HEK293 (cell line): ENCODE results near the gene SNRNP40.
A peak's percentile ranks its signal among the peaks of the same experiment; 100 is the strongest.
"Not testable (repeated sequence)": the region's sequence is repeated elsewhere in the genome, so short reads cannot be mapped to it uniquely, and the experiment has no call there.

Experiments
- CTCF ChIA-PET: fragments of 350-600 bp; formaldehyde crosslinking; extraction: SDS; loops from one replicate; lab custom pipeline; 2021; ENCODE audit warnings: antibody characterized with exemption; lab: Yijun Ruan, JAX
- POLR2A ChIA-PET: fragments of 300-600 bp; formaldehyde crosslinking; extraction: SDS; loops from one replicate; lab custom pipeline; 2020; ENCODE audit warnings: antibody characterized with exemption, inconsistent platforms; lab: Yijun Ruan, JAX
- H3K27ac ChIP-seq: fragments of 200-500 bp; sonication (Bioruptor generic); 2 replicates; pipeline ENCODE4 v1.5.1; 2014; ENCODE audit warnings: low read depth, low read length, control low read depth, inconsistent platforms; ENCODE audit errors: extremely low read depth
- H3K36me3 ChIP-seq, 2 experiments: fragments of 200-500 bp in 1 of 2; sonication (Bioruptor generic) in 1 of 2; 1 replicate in 1 of 2; 2 replicates in 1 of 2; pipeline ENCODE4 v1.5.1; 2014 to 2017; ENCODE audit warnings: inconsistent platforms in 2 of 2, low read length in 2 of 2; ENCODE audit not compliant: control insufficient read depth in 2 of 2, insufficient read depth in 1 of 2
- H3K4me1 ChIP-seq: fragments of 200-500 bp; sonication (Bioruptor generic); 2 replicates; pipeline ENCODE4 v1.5.1; 2014; ENCODE audit warnings: mild to moderate bottlenecking, low read length, inconsistent platforms; ENCODE audit not compliant: control insufficient read depth, insufficient read depth
- H3K4me3 ChIP-seq: 2 replicates; pipeline ENCODE4 v1.5.1; 2011; ENCODE audit warnings: low read depth, mild to moderate bottlenecking, control low read depth, low read length, moderate library complexity
- H3K9me3 ChIP-seq: fragments of 200-500 bp; sonication (Bioruptor generic); 2 replicates; pipeline ENCODE4 v1.5.1; 2014; ENCODE audit warnings: low read depth, low read length, inconsistent platforms; ENCODE audit not compliant: control insufficient read depth, insufficient read depth
- GLIS1 ChIP-seq: fragments of 450-650 bp; formaldehyde crosslinking; IDR thresholded peaks from 2 replicates; pipeline ENCODE4 v1.5.1; 2016; ENCODE audit warnings: missing biosample characterization, missing genetic modification characterization
- KLF7 ChIP-seq: fragments of 450-650 bp; formaldehyde crosslinking; IDR thresholded peaks from 2 replicates; pipeline ENCODE4 v1.5.1; 2016; ENCODE audit warnings: missing biosample characterization, missing genetic modification characterization, borderline replicate concordance
- MZF1 ChIP-seq: fragments of 450-650 bp; formaldehyde crosslinking; IDR thresholded peaks from 2 replicates; pipeline ENCODE4 v1.5.1; 2017; ENCODE audit warnings: missing biosample characterization, missing genetic modification characterization, borderline replicate concordance
- PRDM1 ChIP-seq: fragments of 450-650 bp; formaldehyde crosslinking; IDR thresholded peaks from 2 replicates; pipeline ENCODE4; 2016; ENCODE audit warnings: missing biosample characterization, missing genetic modification characterization
- ZBTB17 ChIP-seq: fragments of 450-650 bp; formaldehyde crosslinking; IDR thresholded peaks from 2 replicates; pipeline ENCODE4 v1.5.1; 2016; ENCODE audit warnings: missing biosample characterization, missing genetic modification characterization
- ZBTB26 ChIP-seq: fragments of 450-650 bp; formaldehyde crosslinking; optimal IDR thresholded peaks from 2 replicates; pipeline ENCODE3; 2016; ENCODE audit warnings: missing biosample characterization, mild to moderate bottlenecking, missing genetic modification characterization
- ZBTB7A ChIP-seq: fragments of 450-650 bp; formaldehyde crosslinking; IDR thresholded peaks from 2 replicates; pipeline ENCODE4 v1.5.1; 2016; ENCODE audit warnings: low read depth, missing biosample characterization, missing genetic modification characterization
- ZBTB8A ChIP-seq: fragments of 450-650 bp; formaldehyde crosslinking; IDR thresholded peaks from 2 replicates; pipeline ENCODE4 v1.5.1; 2016; ENCODE audit warnings: missing biosample characterization, missing genetic modification characterization
- ZNF121 ChIP-seq: fragments of 450-650 bp; formaldehyde crosslinking; IDR thresholded peaks from 2 replicates; pipeline ENCODE4 v1.5.1; 2016; ENCODE audit warnings: missing biosample characterization, missing genetic modification characterization
- ZNF214 ChIP-seq: fragments of 450-650 bp; formaldehyde crosslinking; IDR thresholded peaks from 2 replicates; pipeline ENCODE4 v1.5.1; 2017; ENCODE audit warnings: missing biosample characterization, mild to moderate bottlenecking, missing genetic modification characterization, borderline replicate concordance
- ZNF221 ChIP-seq: fragments of 450-650 bp; formaldehyde crosslinking; IDR thresholded peaks from 2 replicates; pipeline ENCODE4 v1.5.1; 2017; ENCODE audit warnings: missing biosample characterization, missing genetic modification characterization, borderline replicate concordance
- ZNF335 ChIP-seq: fragments of 450-650 bp; formaldehyde crosslinking; conservative IDR thresholded peaks from 2 replicates; pipeline ENCODE4 v1.5.1; 2016; ENCODE audit warnings: missing biosample characterization, missing genetic modification characterization
- ZNF350 ChIP-seq: fragments of 450-650 bp; formaldehyde crosslinking; IDR thresholded peaks from 2 replicates; pipeline ENCODE4 v1.5.0; 2017; ENCODE audit warnings: missing biosample characterization, mild to moderate bottlenecking, missing genetic modification characterization
- ZNF394 ChIP-seq: fragments of 450-650 bp; formaldehyde crosslinking; IDR thresholded peaks from 2 replicates; pipeline ENCODE4 v1.5.1; 2016; ENCODE audit warnings: missing biosample characterization, missing genetic modification characterization, mild to moderate bottlenecking, moderate library complexity, borderline replicate concordance
- ZNF404 ChIP-seq: fragments of 450-650 bp; formaldehyde crosslinking; IDR thresholded peaks from 2 replicates; pipeline ENCODE4 v1.5.1; 2017; ENCODE audit warnings: missing biosample characterization, missing genetic modification characterization
- ZNF433 ChIP-seq: fragments of 450-650 bp; formaldehyde crosslinking; IDR thresholded peaks from 2 replicates; pipeline ENCODE4 v1.5.1; 2016; ENCODE audit warnings: missing biosample characterization, missing genetic modification characterization, low read depth
- ZNF521 ChIP-seq: fragments of 450-650 bp; formaldehyde crosslinking; IDR thresholded peaks from 2 replicates; pipeline ENCODE4 v1.5.1; 2017; ENCODE audit warnings: missing biosample characterization, mild to moderate bottlenecking, missing genetic modification characterization
- ZNF549 ChIP-seq: fragments of 450-650 bp; IDR thresholded peaks from 2 replicates; pipeline ENCODE4 v1.5.1; 2018; ENCODE audit warnings: missing biosample characterization, missing genetic modification characterization, mild to moderate bottlenecking, inconsistent platforms, moderate library complexity
- ZNF610 ChIP-seq: fragments of 450-650 bp; formaldehyde crosslinking; IDR thresholded peaks from 2 replicates; pipeline ENCODE4 v1.5.1; 2016; ENCODE audit warnings: missing biosample characterization, missing genetic modification characterization, borderline replicate concordance
- ZNF623 ChIP-seq: fragments of 450-650 bp; formaldehyde crosslinking; IDR thresholded peaks from 2 replicates; pipeline ENCODE4 v1.5.1; 2016; ENCODE audit warnings: missing biosample characterization, missing genetic modification characterization
- ZNF791 ChIP-seq: fragments of 450-650 bp; formaldehyde crosslinking; IDR thresholded peaks from 2 replicates; pipeline ENCODE4 v1.5.1; 2016; ENCODE audit warnings: missing biosample characterization, missing genetic modification characterization
- ZNF792 ChIP-seq: fragments of 450-650 bp; formaldehyde crosslinking; IDR thresholded peaks from 2 replicates; pipeline ENCODE4 v1.5.1; 2016; ENCODE audit warnings: missing biosample characterization, missing genetic modification characterization
- ZSCAN23 ChIP-seq: fragments of 450-650 bp; formaldehyde crosslinking; IDR thresholded peaks from 2 replicates; pipeline ENCODE4 v1.5.1; 2016; ENCODE audit warnings: missing biosample characterization, missing genetic modification characterization
- ZXDB ChIP-seq: fragments of 450-650 bp; formaldehyde crosslinking; IDR thresholded peaks from 2 replicates; pipeline ENCODE4 v1.5.1; 2016; ENCODE audit warnings: missing biosample characterization, missing genetic modification characterization
- TF ChIP-seq, protein P1 (sequence below): fragments of 450-650 bp; formaldehyde crosslinking; IDR thresholded peaks from 2 replicates; pipeline ENCODE4 v1.5.1; 2016; ENCODE audit warnings: missing biosample characterization, missing genetic modification characterization
- TF ChIP-seq, protein P2 (sequence below): fragments of 450-650 bp; formaldehyde crosslinking; IDR thresholded peaks from 2 replicates; pipeline ENCODE4 v1.5.1; 2017; ENCODE audit warnings: missing biosample characterization, missing genetic modification characterization
- TF ChIP-seq, protein P3 (sequence below): fragments of 450-650 bp; formaldehyde crosslinking; IDR thresholded peaks from 2 replicates; pipeline ENCODE4 v1.5.1; 2016; ENCODE audit warnings: missing biosample characterization, missing genetic modification characterization

The SNRNP40 gene

DNA sequence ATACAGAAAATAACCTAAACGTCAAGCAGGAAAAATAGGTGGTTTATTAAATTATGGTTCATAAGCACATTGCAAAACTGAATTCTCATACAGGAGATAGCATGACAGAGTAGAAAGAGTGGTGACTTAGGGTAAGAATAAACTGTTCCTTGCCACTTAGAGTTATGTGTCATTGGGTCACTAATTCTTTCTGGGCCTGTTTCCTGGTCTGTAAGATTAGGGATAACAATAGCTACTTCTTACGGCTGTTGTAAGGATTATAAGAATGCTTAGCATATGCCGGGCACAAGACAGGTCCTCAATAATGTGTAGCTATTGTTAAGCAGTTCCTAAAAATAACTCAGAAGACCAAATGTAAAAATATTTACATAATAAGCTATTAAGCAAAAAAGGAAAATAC, 24.2 kb downstream of the SNRNP40 start (continued):
- TF ChIP-seq ZBTB26 (tag by site-specific recombination) = no peak
- TF ChIP-seq ZXDB (tag by site-specific recombination) = no peak

DNA sequence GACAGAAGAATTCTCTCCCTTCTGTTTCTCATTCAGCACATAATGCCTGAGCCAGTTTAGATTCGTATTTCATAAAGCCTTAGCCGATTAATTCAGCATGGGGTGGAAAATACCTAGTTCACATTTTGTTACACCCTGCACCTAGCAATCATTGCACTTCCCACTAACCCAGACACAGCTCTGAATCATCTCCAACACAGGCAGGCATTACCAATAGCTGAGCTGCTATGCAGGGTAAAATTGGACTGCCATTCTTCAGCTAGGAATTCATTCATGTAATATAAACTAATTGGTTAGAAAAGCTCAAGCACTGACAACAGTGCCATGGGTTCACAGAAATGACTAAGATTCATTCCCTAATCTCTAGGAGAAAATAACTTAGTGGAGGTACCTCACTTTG, 30.0 kb downstream of the SNRNP40 start:
- ChIA-PET POLR2A (no interaction called here), CTCF (no interaction called here)
- H3K27ac ChIP-seq = no peak overlapping the region
- no peaks in the 10 kb centered on the region for H3K9me3 ChIP-seq
- TF ChIP-seq, protein P1, sequence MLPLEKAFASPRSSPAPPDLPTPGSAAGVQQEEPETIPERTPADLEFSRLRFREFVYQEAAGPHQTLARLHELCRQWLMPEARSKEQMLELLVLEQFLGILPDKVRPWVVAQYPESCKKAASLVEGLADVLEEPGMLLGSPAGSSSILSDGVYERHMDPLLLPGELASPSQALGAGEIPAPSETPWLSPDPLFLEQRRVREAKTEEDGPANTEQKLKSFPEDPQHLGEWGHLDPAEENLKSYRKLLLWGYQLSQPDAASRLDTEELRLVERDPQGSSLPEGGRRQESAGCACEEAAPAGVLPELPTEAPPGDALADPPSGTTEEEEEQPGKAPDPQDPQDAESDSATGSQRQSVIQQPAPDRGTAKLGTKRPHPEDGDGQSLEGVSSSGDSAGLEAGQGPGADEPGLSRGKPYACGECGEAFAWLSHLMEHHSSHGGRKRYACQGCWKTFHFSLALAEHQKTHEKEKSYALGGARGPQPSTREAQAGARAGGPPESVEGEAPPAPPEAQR = no peak
- peak; percentile 46 for TF ChIP-seq ZBTB17 (tag by site-specific recombination)
- TF ChIP-seq MZF1 (tag by site-specific recombination) = no peak
- no peak for TF ChIP-seq ZNF335 (tag by site-specific recombination)
- H3K4me1 ChIP-seq = no peaks in the 10 kb centered on the region
- peaks cover 59 to 91% of the 10 kb centered on the region in 2 experiments for H3K36me3 ChIP-seq
- no peak overlapping the region for H3K4me3 ChIP-seq

- H3K9me3 ChIP-seq = no peaks in the 10 kb centered on the region
- TF ChIP-seq ZNF121 (tag by site-specific recombination) = peak; percentile 65; the same call in 1 of the 2 replicates
- TF ChIP-seq ZNF521 (tag by site-specific recombination) = no peak
- ChIA-PET CTCF (interaction anchor here (1.1 to 1.7 kb wide), 3 partner anchors 8 to 81 kb away, joined by 3 to 8 read pairs (median 4); no protein-coding TSS in a partner anchor), POLR2A (no interaction called here)
- H3K36me3 ChIP-seq = peaks cover 46 to 88% of the 10 kb centered on the region in 2 experiments
- H3K27ac ChIP-seq = no peak overlapping the region
- H3K4me3 ChIP-seq = no peak overlapping the region
- H3K4me1 ChIP-seq = no peaks in the 10 kb centered on the region
Measured at GRCh38 chr1:31264790-31265386, 31.7 kb downstream of the SNRNP40 start.

DNA sequence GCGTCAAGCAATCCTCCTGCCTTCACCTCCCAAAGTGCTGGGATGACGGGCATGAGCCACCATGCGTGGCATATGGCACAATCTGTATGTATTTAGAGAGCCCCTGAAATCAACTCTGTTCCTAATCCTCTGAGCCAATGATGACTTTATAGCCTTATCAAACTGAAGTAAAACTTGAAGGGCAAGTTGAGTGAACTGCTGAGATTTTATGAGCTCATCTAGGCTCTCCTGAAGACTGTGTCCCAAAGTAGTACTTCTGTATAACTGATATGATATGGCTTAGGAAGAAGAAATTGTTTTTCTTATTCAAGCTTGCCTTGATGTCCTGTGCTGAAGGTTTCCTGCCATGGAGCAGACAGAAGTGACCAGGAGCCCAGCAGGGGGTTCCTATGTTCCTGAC, 33.2 kb downstream of the SNRNP40 start:
- Histone ChIP-seq H3K4me3 (no peak overlapping the region), H3K36me3 (peaks cover 43 to 88% of the 10 kb centered on the region in 2 experiments)
- POLR2A ChIA-PET = no interaction called here

GRCh38 chr1:31262393-31262792, 34.2 kb downstream of the SNRNP40 start:
- POLR2A ChIA-PET = not testable (repeated sequence)
- H3K36me3 ChIP-seq = peaks cover 38 to 88% of the 10 kb centered on the region in 2 experiments

More for the DNA sequence above, 33.2 kb downstream of the SNRNP40 start:
- no peaks in the 10 kb centered on the region for H3K4me1 ChIP-seq
- CTCF ChIA-PET = interaction anchor here (0.5 to 1.7 kb wide), 7 partner anchors 10 to 846 kb away, joined by 3 to 8 read pairs (median 3); no protein-coding TSS in a partner anchor
- no peaks in the 10 kb centered on the region for H3K9me3 ChIP-seq
- no peak for TF ChIP-seq ZSCAN23 (tag by site-specific recombination)
- no peak for TF ChIP-seq ZNF394 (tag by site-specific recombination)
- TF ChIP-seq PRDM1 (tag by site-specific recombination) = no peak
- TF ChIP-seq, protein P2, sequence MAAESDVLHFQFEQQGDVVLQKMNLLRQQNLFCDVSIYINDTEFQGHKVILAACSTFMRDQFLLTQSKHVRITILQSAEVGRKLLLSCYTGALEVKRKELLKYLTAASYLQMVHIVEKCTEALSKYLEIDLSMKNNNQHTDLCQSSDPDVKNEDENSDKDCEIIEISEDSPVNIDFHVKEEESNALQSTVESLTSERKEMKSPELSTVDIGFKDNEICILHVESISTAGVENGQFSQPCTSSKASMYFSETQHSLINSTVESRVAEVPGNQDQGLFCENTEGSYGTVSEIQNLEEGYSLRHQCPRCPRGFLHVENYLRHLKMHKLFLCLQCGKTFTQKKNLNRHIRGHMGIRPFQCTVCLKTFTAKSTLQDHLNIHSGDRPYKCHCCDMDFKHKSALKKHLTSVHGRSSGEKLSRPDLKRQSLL (tag by site-specific recombination) = no peak
- no peak for TF ChIP-seq ZNF623 (tag by site-specific recombination)
- TF ChIP-seq ZNF549 (tag by site-specific recombination) = no peak
- TF ChIP-seq, protein P3, sequence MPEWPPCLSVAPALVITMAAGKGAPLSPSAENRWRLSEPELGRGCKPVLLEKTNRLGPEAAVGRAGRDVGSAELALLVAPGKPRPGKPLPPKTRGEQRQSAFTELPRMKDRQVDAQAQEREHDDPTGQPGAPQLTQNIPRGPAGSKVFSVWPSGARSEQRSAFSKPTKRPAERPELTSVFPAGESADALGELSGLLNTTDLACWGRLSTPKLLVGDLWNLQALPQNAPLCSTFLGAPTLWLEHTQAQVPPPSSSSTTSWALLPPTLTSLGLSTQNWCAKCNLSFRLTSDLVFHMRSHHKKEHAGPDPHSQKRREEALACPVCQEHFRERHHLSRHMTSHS (tag by site-specific recombination) = no peak
- no peak for TF ChIP-seq ZNF214
- no peak for TF ChIP-seq KLF7 (tag by site-specific recombination)
- TF ChIP-seq GLIS1 (tag by site-specific recombination) = no peak
- TF ChIP-seq ZNF610 (tag by site-specific recombination) = no peak
- TF ChIP-seq ZNF404 (tag by site-specific recombination) = no peak
- no peak for TF ChIP-seq ZNF350
- no peak for TF ChIP-seq ZBTB7A (tag by site-specific recombination)
- no peak for TF ChIP-seq ZNF791 (tag by site-specific recombination)
- no peak for TF ChIP-seq ZNF221 (tag by site-specific recombination)
- no peak for TF ChIP-seq ZBTB8A (tag by site-specific recombination)
- TF ChIP-seq ZNF792 (tag by site-specific recombination) = no peak
- no peak for TF ChIP-seq ZNF433 (tag by site-specific recombination)
- no peak overlapping the region for H3K27ac ChIP-seq

More at GRCh38 chr1:31262393-31262792, 34.2 kb downstream of the SNRNP40 start:
- CTCF ChIA-PET = interaction anchor here (0.6 to 0.8 kb wide), 2 partner anchors 27 to 79 kb away, joined by 3 to 4 read pairs; no protein-coding TSS in a partner anchor
- H3K27ac ChIP-seq, H3K4me1 ChIP-seq, H3K4me3 ChIP-seq, H3K9me3 ChIP-seq: not testable (repeated sequence)
